HG02642 (cell line): ENCODE results near the gene TEX9.
"Not testable (repeated sequence)": the region's sequence is repeated elsewhere in the genome, so short reads cannot be mapped to it uniquely, and the experiment has no call there.

Experiments
- ATAC-seq: cut with Tn5 transposase; IDR thresholded peaks from one replicate; pipeline ENCODE4 v1.9.1; 2021; ENCODE audit warnings: mild to moderate bottlenecking; ENCODE audit not compliant: unreplicated experiment, poor library complexity

Gene TEX9

GRCh38 chr15:56358604-56359003, 6.6 kb upstream of the TEX9 start:
- no peak for ATAC-seq

- no peak for ATAC-seq
Observed at GRCh38 chr15:56361987-56362386, 3.2 kb upstream of the TEX9 start.

- ATAC-seq = no peak
Observed at GRCh38 chr15:56366211-56366610, 985 bp downstream of the TEX9 start.

GRCh38 chr15:56367156-56367555, 1.9 kb downstream of the TEX9 start:
- no peak for ATAC-seq

DNA sequence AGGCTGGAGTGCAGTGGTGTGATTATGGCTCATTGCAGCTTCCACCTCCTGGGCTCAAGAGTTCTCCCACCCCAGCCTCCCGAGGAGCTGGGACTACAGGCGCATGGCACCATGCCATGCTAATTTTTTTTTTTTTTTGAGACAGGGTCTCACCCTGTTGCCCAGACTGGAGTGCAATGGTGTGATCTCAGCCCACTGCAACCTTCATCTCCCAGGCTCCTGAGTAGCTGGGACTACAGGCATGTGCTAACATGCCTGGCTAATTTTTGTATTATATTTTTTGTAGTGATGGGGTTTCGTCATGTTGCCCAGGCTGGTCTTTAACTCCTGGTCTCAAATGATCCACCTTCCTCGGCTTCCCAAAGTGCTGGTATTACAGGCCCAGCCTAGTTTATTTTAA, 4.0 kb downstream of the TEX9 start:
- no peak for ATAC-seq

GRCh38 chr15:56371495-56372147, 6.4 kb downstream of the TEX9 start:
- peak; percentile 87 for ATAC-seq

DNA sequence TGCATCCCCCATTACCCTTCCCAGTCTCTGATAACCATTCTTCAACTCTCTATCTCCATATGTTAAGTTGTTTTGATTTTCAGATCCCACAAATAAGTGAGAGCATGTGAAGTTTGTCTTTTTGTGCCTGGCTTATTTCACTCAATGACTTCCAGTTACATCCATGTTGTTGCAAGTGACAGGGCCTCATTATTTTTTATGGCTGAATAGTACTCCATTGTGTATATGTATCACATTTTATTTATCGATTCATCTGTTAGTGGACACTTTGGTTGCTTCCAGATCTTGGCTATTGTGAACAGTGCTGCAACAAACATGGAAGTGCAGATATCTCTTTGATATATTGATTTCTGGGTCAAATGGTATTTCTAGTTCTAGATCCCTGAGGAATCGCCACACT, 9.5 kb downstream of the TEX9 start:
- not testable (repeated sequence) for ATAC-seq

GRCh38 chr15:56377822-56378221, 12.6 kb downstream of the TEX9 start:
- ATAC-seq = not testable (repeated sequence)

DNA sequence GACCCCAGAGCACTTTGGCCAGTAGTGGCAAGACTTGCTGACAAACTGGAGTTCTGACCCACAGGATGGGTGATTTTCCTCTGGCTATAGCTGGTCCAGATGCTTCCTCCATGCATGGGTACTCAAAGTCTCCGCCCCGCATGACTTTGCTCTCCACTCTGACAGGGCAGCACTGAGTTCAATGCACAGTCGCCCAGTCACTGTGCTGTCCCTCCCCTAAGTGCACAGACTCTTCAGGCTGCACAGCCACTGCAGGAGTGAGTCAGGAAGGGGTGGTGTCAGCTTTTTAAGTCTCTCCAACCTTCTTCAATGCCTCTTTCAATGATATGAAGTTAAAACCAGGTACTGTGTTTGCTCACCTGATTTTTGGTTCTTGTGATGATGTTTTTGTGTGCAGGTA, 17.8 kb downstream of the TEX9 start:
- no peak for ATAC-seq

GRCh38 chr15:56385908-56386307, 20.7 kb downstream of the TEX9 start:
- ATAC-seq = no peak

GRCh38 chr15:56390739-56391267, 25.6 kb downstream of the TEX9 start:
- no peak for ATAC-seq

DNA sequence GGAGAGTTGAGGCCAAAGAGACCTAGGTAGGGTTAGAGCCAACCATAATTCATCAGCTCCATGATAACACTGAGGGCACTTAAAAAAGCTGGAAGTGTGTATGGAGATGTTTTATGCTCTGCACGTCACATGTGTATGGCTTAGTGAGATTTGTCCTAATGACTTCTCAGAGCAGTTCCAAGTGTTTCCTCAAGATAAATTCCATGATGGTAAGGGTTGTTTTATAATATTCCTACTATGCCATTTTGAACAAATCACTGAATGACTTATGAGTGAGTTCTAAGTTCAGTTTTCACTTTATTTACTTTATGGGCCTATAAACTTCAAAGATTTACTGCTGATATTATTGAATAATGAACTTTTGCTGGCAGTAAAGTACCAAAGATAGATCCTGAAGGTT, 28.1 kb downstream of the TEX9 start:
- no peak for ATAC-seq

- ATAC-seq = no peak
Observed at GRCh38 chr15:56394909-56395308, 29.7 kb downstream of the TEX9 start.

DNA sequence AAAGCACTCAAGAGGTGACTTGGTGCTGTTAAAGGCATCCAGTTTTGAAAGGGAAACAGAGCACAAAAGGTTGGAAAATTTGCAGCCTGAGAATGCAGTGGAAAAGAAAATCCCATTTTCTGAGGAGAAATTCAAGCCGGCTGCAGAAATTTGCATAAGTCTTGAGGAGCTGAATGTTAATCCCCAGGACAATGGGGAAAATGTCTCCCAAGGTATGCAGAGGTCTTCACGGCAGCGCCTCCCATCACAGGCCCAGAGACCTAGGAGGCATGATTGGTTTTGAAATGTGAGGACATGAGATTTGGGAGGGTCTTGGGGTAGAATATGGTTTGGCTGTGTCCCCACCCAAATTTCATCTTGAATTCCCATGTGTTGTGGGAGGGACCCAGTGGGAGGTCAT, 32.1 kb downstream of the TEX9 start:
- not testable (repeated sequence) for ATAC-seq

DNA sequence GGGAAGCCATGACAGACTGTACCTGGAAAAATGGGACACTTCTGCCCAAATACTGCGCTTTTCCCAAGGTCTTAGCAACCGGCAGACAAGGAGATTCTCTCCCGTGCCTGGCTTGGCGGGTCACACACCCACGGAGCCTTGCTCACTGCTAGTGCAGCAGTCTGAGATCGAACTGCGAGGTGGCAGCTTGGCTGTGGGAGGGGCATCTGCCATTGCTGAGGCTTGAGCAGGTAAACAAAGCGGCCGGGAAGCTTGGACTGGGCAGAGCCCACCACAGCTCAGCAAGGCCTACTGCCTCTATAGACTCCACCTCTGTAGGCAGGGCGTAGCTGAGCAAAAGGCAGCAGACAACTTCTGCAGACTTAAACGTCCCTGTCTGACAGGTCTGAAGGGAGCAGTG, 34.0 kb downstream of the TEX9 start:
- ATAC-seq = not testable (repeated sequence)

DNA sequence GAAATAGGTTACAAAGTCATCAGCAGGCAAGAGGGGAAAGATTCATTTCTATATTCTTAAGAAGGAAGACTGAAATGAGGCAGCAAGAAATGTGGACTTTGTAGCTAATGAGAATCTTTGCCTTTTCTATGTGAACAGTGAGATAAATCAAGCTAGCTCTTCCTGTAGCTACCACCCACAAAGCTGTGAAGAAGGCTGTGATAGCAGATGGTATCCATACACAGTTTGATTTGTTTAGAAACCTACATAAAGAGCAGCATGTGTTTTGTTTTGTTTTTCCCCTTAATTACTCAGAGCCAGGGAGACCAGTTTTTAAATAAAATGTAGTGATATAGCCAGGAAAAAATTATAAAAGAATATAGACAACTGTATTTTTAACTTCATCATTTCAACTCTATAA, 45.5 kb downstream of the TEX9 start:
- no peak for ATAC-seq

GRCh38 chr15:56411122-56411749, 46.0 kb downstream of the TEX9 start:
- ATAC-seq = no peak

DNA sequence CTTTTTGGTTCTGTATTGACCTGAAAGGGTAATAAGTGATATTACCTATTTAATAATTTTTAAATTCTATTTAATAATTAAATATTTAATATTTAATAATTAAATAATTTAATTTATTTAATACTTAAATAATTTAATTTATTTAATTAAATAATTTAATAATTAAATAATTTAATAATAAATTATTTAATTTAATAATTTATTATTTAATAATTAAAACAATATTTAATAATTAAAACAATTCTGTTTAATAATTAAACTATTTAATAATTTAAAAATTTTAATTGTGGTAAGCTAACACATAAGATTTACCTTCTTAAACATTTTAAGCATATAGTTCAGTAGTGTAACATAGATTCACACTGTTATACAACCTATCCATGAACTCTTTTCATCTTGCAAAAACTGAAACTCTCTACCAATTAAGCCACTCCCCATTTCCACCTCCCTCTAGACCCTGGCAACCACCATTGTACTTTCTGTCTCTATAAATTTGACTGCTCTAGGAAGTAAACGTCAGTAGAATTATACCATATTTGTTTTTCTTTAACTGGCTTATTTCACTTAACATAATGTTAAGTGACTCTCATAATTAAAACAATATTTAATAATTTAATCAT, 48.0 kb downstream of the TEX9 start:
- ATAC-seq = not testable (repeated sequence)

DNA sequence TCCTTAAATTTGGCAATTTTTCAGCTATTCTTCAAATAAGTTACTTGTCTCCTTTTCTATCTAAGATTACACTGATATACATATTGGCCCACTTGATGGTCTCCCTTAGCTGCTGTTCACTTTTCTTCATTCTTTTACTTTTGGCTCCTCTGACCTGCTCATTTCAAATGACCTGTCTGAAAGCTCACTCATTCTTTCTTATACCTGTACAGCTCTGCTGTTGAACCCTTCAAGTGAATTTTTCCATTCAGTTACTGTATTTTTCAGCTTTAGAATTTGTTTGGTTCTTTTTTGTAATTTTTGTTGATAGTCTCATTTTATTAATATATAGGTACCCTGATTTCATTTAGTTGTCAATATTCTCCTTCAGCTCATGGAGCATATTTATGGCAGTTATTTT, 60.0 kb downstream of the TEX9 start:
- ATAC-seq = no peak

DNA sequence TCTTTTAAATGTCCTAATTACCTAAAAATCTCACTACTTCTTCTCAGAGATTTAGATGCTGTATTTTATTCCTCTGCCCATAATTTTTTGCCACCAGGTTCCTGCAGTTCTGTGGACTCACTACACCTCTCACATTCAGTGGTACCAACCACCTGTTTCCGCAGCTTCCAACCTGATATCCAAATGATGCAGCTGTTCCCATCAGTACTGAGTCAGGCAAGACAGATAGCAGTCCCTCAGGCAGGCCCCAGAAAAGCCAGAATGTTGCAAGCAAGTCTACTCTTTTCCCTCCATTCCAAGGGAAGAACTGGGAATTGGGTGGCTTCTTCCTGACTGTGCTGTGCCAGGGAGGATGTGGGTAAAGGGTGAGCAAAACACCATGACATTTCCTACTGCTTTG, 60.8 kb downstream of the TEX9 start:
- no peak for ATAC-seq

DNA sequence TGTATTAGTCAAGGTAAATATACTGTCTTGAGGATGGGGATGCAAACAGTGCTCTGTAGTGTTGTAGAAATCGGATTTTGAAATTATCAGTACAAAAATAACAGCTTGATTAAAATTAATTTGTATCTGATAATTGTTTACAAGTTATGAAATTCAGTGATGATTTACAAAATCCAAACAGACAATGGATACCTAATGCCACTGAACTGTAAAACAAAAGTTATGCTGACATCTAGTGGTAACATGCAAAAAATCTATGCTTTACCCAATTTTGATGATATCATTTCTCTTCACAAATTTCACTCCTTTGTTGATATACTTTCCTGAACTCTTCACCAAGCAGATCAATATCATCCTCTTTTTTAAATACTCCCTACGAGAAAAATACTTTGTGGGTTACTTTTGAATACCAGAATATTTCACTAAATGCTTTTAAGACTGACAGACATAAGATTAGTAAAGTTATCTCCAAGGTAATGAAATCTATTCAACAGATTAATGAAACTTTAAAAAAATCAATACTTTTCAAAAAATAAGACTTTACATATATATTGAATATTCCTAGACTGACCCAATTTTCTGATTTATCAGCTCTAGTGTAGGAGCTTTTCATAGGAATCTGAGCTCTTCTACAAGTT, 63.7 kb downstream of the TEX9 start:
- ATAC-seq = no peak
